Ishikawa (cell line): ENCODE measurements around the gene ADAT1.

Source experiments
- RAD21 ChIP-seq: IDR thresholded peaks from 2 replicates; pipeline ENCODE4 v1.6.1; 2012; ENCODE audit warnings: low read depth
- TF ChIP-seq, protein P1 (sequence below): IDR thresholded peaks from 2 replicates; pipeline ENCODE4 v1.6.1; 2012
- TF ChIP-seq, protein P2 (sequence below): IDR thresholded peaks from 2 replicates; pipeline ENCODE4 v1.6.1; 2012; ENCODE audit warnings: low read depth, mild to moderate bottlenecking

DNA sequence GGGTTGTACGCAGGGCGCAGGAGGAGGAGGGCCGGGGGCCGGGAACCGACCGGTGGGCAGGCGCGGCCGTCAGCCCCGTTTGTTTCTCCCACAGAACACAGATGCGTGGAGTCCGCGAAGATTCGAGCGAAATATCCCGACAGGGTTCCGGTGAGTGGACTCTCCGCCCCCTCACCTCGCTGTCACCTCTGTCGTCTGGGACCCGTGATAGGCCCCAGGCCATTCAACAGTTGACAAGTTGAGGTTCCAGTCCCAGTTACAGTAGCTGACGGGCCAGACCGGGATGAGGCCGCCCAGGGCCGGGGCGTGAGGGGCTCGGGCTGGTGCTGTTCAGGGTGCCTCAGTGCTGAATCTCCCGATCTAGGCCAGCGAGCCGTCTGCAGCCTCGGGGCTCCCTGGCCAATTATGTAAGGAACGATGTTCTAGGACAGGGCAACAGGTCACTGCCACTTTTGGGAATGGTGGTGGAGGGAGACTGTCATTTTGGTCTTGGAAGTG lies 56.3 kb downstream of the ADAT1 start:
- TF ChIP-seq RAD21: no peak
- TF ChIP-seq, protein P1, sequence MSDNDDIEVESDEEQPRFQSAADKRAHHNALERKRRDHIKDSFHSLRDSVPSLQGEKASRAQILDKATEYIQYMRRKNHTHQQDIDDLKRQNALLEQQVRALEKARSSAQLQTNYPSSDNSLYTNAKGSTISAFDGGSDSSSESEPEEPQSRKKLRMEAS: no peak
- TF ChIP-seq, protein P2, sequence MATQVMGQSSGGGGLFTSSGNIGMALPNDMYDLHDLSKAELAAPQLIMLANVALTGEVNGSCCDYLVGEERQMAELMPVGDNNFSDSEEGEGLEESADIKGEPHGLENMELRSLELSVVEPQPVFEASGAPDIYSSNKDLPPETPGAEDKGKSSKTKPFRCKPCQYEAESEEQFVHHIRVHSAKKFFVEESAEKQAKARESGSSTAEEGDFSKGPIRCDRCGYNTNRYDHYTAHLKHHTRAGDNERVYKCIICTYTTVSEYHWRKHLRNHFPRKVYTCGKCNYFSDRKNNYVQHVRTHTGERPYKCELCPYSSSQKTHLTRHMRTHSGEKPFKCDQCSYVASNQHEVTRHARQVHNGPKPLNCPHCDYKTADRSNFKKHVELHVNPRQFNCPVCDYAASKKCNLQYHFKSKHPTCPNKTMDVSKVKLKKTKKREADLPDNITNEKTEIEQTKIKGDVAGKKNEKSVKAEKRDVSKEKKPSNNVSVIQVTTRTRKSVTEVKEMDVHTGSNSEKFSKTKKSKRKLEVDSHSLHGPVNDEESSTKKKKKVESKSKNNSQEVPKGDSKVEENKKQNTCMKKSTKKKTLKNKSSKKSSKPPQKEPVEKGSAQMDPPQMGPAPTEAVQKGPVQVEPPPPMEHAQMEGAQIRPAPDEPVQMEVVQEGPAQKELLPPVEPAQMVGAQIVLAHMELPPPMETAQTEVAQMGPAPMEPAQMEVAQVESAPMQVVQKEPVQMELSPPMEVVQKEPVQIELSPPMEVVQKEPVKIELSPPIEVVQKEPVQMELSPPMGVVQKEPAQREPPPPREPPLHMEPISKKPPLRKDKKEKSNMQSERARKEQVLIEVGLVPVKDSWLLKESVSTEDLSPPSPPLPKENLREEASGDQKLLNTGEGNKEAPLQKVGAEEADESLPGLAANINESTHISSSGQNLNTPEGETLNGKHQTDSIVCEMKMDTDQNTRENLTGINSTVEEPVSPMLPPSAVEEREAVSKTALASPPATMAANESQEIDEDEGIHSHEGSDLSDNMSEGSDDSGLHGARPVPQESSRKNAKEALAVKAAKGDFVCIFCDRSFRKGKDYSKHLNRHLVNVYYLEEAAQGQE: peak; percentile 69
